ENCODE results near the gene YBX2. TPM values are rescaled to one million over a fixed set of nuclear protein-coding genes. Genes with fewer than 3 reads are reported as not detected.

The YBX2 gene
- polyA plus RNA-seq (0.01 to 0.05 TPM (median 0.05 TPM) in 3 replicates), polyA minus RNA-seq (not detected in 3 replicates)
- not detected for polyA plus RNA-seq (2011; ENCODE audit: low read depth)
- polyA plus RNA-seq (2011; cell fraction: cytosol; rRNA removed), result 0.05 TPM in 1 of 2 replicates, not detected in the other
- polyA plus RNA-seq (2011; cell fraction: nucleus; rRNA removed), result 0.09 and 0.20 TPM in 2 replicates
- polyA plus RNA-seq (2012; ENCODE audit: low replicate concordance), result 0.09 and 0.20 TPM in 2 replicates
- not detected for polyA minus RNA-seq (2011; cell fraction: cytosol; rRNA and poly(A)+ RNA removed)
- not detected in 2 replicates for polyA minus RNA-seq (2011; cell fraction: nucleus; rRNA and poly(A)+ RNA removed)

- H3K9ac ChIP-seq (ENCODE audit: control insufficient read depth, extremely low read depth, insufficient read depth, low read length), result no peak within 1 kb of the TSS
- H3K9me3 ChIP-seq (ENCODE audit: control insufficient read depth, low read depth, low read length), result no peaks in the 10 kb centered on the region
- H4K20me1 ChIP-seq (ENCODE audit: control insufficient read depth, extremely low read depth, insufficient read depth, low read length), result peaks cover 2% of the 10 kb centered on the region
- H3K27ac ChIP-seq (ENCODE audit: control insufficient read depth, insufficient read depth, low read length), result no peak within 1 kb of the TSS
- H3K79me2 ChIP-seq (ENCODE audit: control insufficient read depth, insufficient read depth, low read length), result no peaks in the 10 kb centered on the region
- H3K9me1 ChIP-seq (ENCODE audit: control insufficient read depth, extremely low read depth, insufficient read depth, low read length), result no peaks in the 10 kb centered on the region
- DNase-seq (ENCODE audit: low read depth, low spot score) (no peak), FAIRE-seq (no peak)
- H3K4me3 ChIP-seq (ENCODE audit: control insufficient read depth in 2 of 3, extremely low read depth in 1 of 3, insufficient read depth in 2 of 3, low read depth in 1 of 3, low read length in 3 of 3), result peak within 1 kb of the TSS; percentile 15 to 37 (median 25)
- H3K27me3 ChIP-seq (ENCODE audit: control insufficient read depth, extremely low read depth, insufficient read depth, low read length), result peaks cover 36% of the 10 kb centered on the region
- no peaks in the 10 kb centered on the region for H3K36me3 ChIP-seq (ENCODE audit: control insufficient read depth in 2 of 2, extremely low read depth in 1 of 2, insufficient read depth in 2 of 2, low read length in 2 of 2)
- TF ChIP-seq CTCF (optimal IDR thresholded peaks at IDR 0.05 in 1 of 3, IDR thresholded peaks at IDR 0.05 in 1 of 3, conservative IDR thresholded peaks at IDR 0.05 in 1 of 3; ENCODE audit: extremely low read depth in 1 of 3, insufficient read depth in 2 of 3, low read length in 3 of 3) (no peak), EZH2 (IDR thresholded peaks at IDR 0.05; ENCODE audit: low read length) (no peak)
- dilution Hi-C loops (cut with MboI; ENCODE audit: extremely low pct_ligation_motif_present, low sequenced_read_pairs), result no loop called here
- H2AFZ ChIP-seq (ENCODE audit: control insufficient read depth, low read length), result peak within 1 kb of the TSS; percentile 39
- peaks cover 23% of the 10 kb centered on the region for H3K4me1 ChIP-seq (ENCODE audit: control insufficient read depth, extremely low read depth, insufficient read depth, low read length)
- H3K4me2 ChIP-seq (ENCODE audit: control insufficient read depth, extremely low read depth, insufficient read depth, low read depth, low read length), result peak within 1 kb of the TSS; percentile 73
These were observed at the start of gene YBX2 for GRCh38 chr17:7294614-7295153. Gene YBX2 (minus strand): TSS chr17:7294639. CDS start chr17:7294500, 139 bp downstream.

GRCh38 chr17:7343250-7343649 is 48.8 kb upstream of the YBX2 start:
- peaks cover 18% of the 10 kb centered on the region for H3K27me3 ChIP-seq (ENCODE audit: control insufficient read depth, extremely low read depth, insufficient read depth, low read length)
- H2AFZ ChIP-seq (ENCODE audit: control insufficient read depth, low read length), result no peak overlapping the region
- H3K9me3 ChIP-seq (ENCODE audit: control insufficient read depth, low read depth, low read length), result no peaks in the 10 kb centered on the region
- H3K79me2 ChIP-seq (ENCODE audit: control insufficient read depth, insufficient read depth, low read length), result no peaks in the 10 kb centered on the region
- no peak overlapping the region for H3K9ac ChIP-seq (ENCODE audit: control insufficient read depth, extremely low read depth, insufficient read depth, low read length)
- H3K36me3 ChIP-seq (ENCODE audit: control insufficient read depth in 2 of 2, extremely low read depth in 1 of 2, insufficient read depth in 2 of 2, low read length in 2 of 2), result no peaks in the 10 kb centered on the region
- H3K9me1 ChIP-seq (ENCODE audit: control insufficient read depth, extremely low read depth, insufficient read depth, low read length), result no peaks in the 10 kb centered on the region
- dilution Hi-C loops (cut with MboI; ENCODE audit: extremely low pct_ligation_motif_present, low sequenced_read_pairs), result no loop called here
- H3K4me1 ChIP-seq (ENCODE audit: control insufficient read depth, extremely low read depth, insufficient read depth, low read length), result no peaks in the 10 kb centered on the region
- H4K20me1 ChIP-seq (ENCODE audit: control insufficient read depth, extremely low read depth, insufficient read depth, low read length), result no peaks in the 10 kb centered on the region
- no peak for DNase-seq (ENCODE audit: low read depth, low spot score)
- no peak overlapping the region for H3K27ac ChIP-seq (ENCODE audit: control insufficient read depth, insufficient read depth, low read length)
- no peak overlapping the region for H3K4me3 ChIP-seq (ENCODE audit: control insufficient read depth in 2 of 3, extremely low read depth in 1 of 3, insufficient read depth in 2 of 3, low read depth in 1 of 3, low read length in 3 of 3)
- no peak overlapping the region for H3K4me2 ChIP-seq (ENCODE audit: control insufficient read depth, extremely low read depth, insufficient read depth, low read depth, low read length)
- TF ChIP-seq CTCF (optimal IDR thresholded peaks at IDR 0.05 in 1 of 3, IDR thresholded peaks at IDR 0.05 in 1 of 3, conservative IDR thresholded peaks at IDR 0.05 in 1 of 3; ENCODE audit: extremely low read depth in 1 of 3, insufficient read depth in 2 of 3, low read length in 3 of 3) (no peak), EZH2 (IDR thresholded peaks at IDR 0.05; ENCODE audit: low read length) (no peak)
- FAIRE-seq, result no peak
